Mesenteric fat pad (tissue), 1 donor: Measurements from ENCODE around the gene DAZAP1. TPM values are rescaled to one million over a fixed set of nuclear protein-coding genes. Genes with fewer than 3 reads are reported as not detected.

Experiments
- DNase-seq: peaks from one replicate; pipeline ENCODE4 v3.0.0-alpha.2; 2020; ENCODE audit warnings: low spot score
- long read RNA-seq: library from polyadenylated mRNA; unstranded; transcript quantifications from one replicate; pipeline ENCODE4 v2.0.0, GENCODE V29; 2020
- total RNA-seq: library from RNA; stranded (reverse); fragmentation: NEBNext Ultra II Directional; extraction: Animal tissue kit (Norgen Biotek cat#: 25700); gene quantifications from one replicate; pipeline ENCODE4 v1.2.1, GENCODE V29; 2021
- donor health status: DM: yes; HTN: yes; CAD: no.

Gene DAZAP1
- 110 TPM for total RNA-seq
- long read RNA-seq, partial matches to known transcripts = 10 of 20 reads
- long read RNA-seq, other reads (novel, unspliced or antisense) = 3 of 20 reads

DNA sequence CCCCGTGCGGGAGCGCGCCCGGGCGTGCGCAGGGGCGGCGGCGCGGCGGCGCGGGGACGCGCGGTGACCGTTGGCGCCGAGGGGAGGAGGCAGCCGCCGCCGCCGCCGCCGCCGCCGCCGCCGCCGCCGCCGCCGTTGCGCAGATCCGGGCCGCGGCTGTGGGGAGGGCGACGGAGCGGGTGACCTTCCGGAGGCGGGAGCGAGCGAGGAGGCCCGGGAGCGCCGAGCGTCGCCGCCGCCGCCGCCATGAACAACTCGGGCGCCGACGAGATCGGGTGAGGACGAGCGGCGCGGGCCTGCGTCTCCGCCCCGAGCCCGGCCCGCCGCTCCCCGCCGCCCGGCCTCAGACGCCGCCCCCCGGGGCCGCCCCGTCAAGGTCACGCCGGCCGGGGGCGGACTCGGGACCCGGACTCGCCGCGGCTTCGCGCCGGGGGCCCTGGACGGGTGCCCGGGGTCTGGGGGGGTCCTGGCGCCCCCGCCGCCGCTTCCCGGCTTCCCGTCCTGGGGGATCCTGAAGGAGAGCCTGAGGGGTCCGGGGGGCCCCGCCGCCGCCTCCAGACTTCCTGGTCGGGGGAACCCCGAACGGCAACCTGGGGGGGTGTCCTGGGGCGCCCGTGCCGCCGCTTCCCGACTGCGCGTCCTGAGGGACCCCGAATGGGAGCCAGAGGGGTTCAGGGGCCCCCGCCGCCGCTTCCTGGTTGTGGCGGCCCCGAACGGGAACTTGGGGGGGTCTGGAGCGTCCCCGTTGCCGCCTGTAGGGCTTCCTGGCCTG is at the start of gene DAZAP1:
Gene DAZAP1 (plus strand): TSS at position 59 of the 772 bp plus-strand sequence. CDS start 188 bp downstream, at position 247.
- no peak for DNase-seq

DNA sequence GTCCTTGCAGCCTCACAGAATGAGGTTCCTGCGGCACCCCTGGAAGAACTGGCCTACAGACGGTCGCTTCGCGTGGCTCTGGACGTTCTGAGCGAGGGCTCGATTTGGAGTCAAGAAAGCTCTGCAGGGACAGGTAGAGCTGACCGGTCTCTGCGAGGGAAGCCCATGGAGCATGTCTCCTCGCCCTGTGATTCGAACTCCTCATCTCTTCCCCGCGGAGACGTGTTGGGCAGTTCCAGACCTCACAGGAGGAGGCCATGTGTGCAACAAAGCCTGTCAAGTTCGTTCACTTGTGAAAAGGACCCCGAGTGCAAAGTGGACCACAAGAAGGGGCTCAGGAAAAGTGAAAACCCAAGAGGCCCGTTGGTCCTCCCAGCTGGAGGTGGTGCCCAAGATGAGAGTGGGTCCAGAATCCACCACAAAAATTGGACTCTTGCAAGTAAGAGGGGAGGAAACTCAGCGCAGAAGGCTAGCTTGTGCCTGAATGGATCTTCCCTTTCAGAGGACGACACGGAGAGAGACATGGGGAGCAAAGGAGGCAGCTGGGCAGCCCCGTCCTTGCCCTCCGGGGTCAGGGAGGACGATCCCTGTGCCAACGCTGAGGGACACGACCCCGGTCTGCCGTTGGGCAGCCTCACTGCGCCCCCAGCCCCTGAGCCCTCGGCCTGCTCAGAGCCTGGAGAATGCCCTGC is 47.1 kb upstream of the DAZAP1 start:
- no peak for DNase-seq

GRCh38 chr19:1360818-1361461 is 46.4 kb upstream of the DAZAP1 start:
- no peak for DNase-seq

DNA sequence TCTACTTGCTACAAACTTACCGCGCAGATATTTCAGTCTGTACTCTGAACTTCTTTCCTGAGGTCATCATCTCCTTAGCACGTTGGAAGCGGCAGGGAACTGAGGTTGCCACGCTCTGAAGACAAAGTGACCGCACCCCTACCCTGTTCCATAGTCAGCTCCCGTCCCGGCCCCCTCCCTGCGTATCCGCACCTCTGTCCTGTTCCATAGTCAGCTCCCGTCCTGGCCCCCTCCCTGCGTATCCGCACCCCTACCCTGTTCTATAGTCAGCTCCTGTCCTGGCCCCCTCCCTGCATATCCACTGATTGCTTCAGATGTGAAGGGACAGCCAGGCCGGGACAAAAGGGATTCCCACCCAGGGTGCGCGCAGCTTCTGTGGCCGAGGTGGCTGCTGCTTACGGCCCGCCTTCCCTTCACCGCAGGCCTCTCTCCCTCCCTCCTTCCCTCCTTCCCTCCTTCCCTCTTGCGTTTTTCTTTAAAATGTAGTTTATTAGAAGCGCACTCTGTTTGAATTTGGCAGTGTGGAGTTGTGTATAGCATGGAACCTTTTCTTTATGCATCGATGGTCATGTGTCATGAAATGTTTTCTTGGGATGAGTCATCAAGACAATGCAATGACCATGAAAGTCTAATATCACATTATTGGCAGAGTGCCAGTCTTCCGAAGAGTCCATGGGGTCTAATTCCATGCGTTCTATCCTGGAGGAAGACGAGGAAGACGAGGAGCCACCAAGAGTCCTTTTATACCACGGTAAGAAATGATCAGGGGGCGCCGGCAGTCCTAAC is 45.6 kb upstream of the DAZAP1 start:
- DNase-seq = no peak

GRCh38 chr19:1362387-1363257 is 44.8 kb upstream of the DAZAP1 start:
- DNase-seq = no peak

DNA sequence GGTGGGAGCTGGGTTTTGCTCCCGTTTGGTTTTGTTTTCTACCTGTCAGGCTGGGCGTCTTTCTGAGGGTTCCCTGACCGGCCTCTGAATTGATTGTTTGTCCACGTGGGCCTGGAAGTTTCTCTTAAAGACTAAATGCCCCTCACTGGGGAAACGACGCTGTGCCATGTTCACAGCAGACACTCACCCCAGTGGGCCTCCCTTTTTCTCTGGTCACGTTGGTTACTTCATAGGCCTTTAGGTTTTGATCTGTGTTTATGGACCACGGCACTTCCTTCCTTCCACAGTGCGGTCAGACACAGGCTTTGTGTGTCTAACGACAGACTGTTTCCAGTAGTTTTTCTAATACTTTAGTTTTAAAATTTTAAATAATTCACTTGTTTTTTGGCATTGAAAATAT is 43.8 kb upstream of the DAZAP1 start:
- no peak for DNase-seq

GRCh38 chr19:1364070-1364704 is 43.2 kb upstream of the DAZAP1 start:
- DNase-seq = no peak

GRCh38 chr19:1365319-1366269 is 41.8 kb upstream of the DAZAP1 start:
- no peak for DNase-seq

DNA sequence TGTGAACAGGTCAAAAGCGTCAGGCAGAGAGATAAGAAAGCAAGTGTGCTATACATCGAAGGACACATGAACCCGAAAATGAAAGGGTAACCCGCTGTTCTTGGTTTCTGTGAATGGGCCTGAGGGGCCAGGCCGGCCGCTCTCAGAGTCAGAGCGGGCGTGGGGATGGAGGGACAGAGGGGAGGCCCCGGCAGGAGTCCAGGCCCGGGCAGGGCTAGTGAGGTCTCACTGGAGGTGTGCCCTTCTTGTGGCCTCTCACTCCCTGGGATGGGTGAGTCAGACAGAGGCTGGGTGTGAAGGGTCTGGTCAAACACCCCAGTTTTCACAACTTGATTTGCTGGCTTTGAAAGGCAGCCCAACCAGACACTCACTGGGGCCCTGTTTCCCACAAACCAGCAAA is 41.1 kb upstream of the DAZAP1 start:
- DNase-seq = no peak

GRCh38 chr19:1366899-1367870 is 40.2 kb upstream of the DAZAP1 start:
- DNase-seq = no peak

- no peak for DNase-seq
These were observed 38.1 kb upstream of the DAZAP1 start for GRCh38 chr19:1369214-1369805.

- DNase-seq = no peak
These were observed 36.6 kb upstream of the DAZAP1 start for GRCh38 chr19:1370579-1371361.

DNA sequence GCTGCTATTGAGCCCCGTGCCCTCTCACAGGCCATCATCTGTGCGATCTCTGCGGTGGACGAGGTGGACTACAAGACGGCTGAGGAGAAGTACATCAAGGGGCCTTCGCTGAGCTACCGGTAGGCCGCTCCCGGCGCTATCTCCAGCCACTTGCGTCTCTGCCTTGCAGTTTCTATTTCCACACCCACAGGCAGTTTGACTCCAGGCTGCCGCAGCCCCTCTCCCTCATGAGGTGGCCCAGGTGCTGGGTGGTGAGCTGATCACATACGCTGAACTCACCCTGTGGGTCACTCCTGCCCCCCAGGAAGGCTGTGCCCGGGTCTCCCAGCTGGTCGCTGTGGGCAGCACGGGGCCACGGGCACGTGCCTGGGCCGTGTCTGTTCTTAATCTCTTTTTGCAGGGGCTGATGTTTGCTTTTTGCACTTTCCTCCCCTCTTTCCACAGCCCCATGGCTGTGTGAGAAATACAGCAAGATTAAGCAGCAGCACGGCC is 34.3 kb upstream of the DAZAP1 start:
- no peak for DNase-seq

GRCh38 chr19:1373534-1374249 is 33.7 kb upstream of the DAZAP1 start:
- DNase-seq = no peak

DNA sequence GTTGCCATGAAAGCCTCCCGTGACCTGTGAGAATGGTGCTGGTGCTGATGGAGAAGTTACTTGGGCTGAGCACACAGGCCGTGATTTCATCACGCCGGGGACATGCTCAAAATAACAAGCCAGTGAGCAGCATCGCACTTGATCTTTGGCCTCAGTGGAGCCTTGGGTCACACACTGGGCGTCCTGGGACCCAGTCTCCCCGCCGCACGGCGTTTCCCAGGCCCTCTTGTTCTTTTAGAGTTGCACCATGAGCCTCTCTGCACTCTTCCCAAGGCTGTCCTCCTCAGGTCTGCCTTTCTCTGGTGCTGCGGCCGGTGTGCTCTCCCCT is 33.2 kb upstream of the DAZAP1 start:
- no peak for DNase-seq

GRCh38 chr19:1376415-1376805 is 31.0 kb upstream of the DAZAP1 start:
- DNase-seq = no peak
